Activated CD4-positive, alpha-beta memory T cell treated with anti-CD3 and anti-CD28 coated beads, Interleukin-2, amount 10 ng/mL, durations not matched to agents 7 days and 5 days (primary cell): ENCODE measurements around the gene CXADR. TPM values are rescaled to one million over a fixed set of nuclear protein-coding genes. Genes with fewer than 3 reads are reported as not detected.

Experiments used
- CTCF ChIA-PET: fragments of 350-600 bp; sonication (Branson Sonifier 250); formaldehyde crosslinking; loops from one replicate; lab custom pipeline; 2021; ENCODE audit warnings: antibody characterized with exemption, inconsistent platforms; lab: Charles Lee
- POLR2A ChIA-PET: fragments of 350-600 bp; sonication (Branson Sonifier 250); formaldehyde crosslinking; loops from one replicate; lab custom pipeline; 2021; ENCODE audit warnings: antibody characterized with exemption; lab: Charles Lee
- DNase-seq: peaks from one replicate; pipeline ENCODE4 v3.0.0-alpha.2; 2020
- H3K27ac Mint-ChIP-seq: one replicate; pipeline ENCODE4 v1.8.0; 2021; ENCODE audit warnings: mild to moderate bottlenecking, mixed read lengths
- H3K27me3 Mint-ChIP-seq: one replicate; pipeline ENCODE4 v1.8.0; 2021; ENCODE audit warnings: mixed read lengths
- H3K36me3 Mint-ChIP-seq: one replicate; pipeline ENCODE4 v1.8.0; 2021; ENCODE audit warnings: low read depth, mixed read lengths
- H3K4me1 Mint-ChIP-seq: one replicate; pipeline ENCODE4 v1.8.0; 2021; ENCODE audit warnings: mixed read lengths
- H3K4me3 Mint-ChIP-seq: one replicate; pipeline ENCODE4 v1.8.0; 2021; ENCODE audit warnings: mild to moderate bottlenecking, mixed read lengths
- H3K9me3 Mint-ChIP-seq: one replicate; pipeline ENCODE4 v1.8.0; 2021; ENCODE audit warnings: mixed read lengths
- total RNA-seq, 2 experiments: library from RNA; stranded (reverse); gene quantifications; one replicate each; pipeline ENCODE4 v1.2.3, GENCODE V29; 2021

CXADR gene
- total RNA-seq, 2 experiments from 2014 or later: 0.55 to 0.65 TPM

DNA sequence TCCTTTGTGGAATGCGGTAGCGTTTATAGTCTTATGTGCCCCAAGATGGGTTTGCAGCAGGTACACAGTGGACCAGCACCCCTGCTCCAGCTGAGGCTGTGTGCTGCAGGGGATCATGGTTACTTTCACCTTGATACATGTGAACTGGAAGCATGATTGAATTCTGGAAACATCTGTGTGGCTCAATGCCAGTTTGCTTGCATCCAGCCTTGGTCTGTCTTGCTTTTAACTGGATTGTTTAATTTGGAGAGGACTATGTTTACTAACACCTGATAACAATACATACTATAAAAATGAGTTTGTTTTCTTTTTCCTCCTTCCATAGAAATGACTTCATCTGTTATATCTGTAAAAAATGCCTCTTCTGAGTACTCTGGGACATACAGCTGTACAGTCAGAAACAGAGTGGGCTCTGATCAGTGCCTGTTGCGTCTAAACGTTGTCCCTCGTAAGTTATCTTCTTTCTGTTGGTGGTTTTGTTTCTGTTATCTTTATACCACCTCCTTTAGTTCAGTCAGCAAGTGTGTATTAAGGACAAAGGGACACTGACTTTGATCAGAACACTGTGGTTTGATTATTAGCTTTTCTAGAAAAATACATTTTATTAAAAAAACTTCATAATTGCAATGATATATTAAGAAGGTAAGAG lies 47.7 kb downstream of the CXADR start:
- H3K4me1 Mint-ChIP-seq: no peaks in the 10 kb centered on the region
- no peak overlapping the region for H3K27ac Mint-ChIP-seq
- H3K27me3 Mint-ChIP-seq: no peaks in the 10 kb centered on the region
- H3K36me3 Mint-ChIP-seq: no peaks in the 10 kb centered on the region
- ChIA-PET CTCF (no interaction called here), POLR2A (no interaction called here)
- H3K4me3 Mint-ChIP-seq: no peak overlapping the region
- DNase-seq: no peak
- no peaks in the 10 kb centered on the region for H3K9me3 Mint-ChIP-seq

DNA sequence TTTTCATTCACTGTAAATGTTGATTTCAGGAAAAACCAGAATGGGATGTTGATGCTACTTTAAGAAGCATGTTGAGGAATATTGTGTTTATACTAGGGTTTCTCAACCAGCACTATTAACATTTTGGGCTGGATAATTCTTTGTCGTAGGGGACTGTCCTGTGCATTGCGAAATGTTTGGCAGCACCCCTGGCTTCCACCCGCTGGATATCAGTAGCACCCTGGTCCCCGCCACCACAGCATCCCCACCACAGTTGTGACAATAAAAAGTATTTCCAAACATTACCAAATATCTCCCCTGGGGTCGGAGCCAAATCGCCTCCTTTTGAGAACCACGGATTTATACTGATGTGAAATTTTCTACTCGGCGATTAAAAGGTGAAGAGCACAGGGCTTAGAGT lies 57.9 kb downstream of the CXADR start:
- POLR2A ChIA-PET: no interaction called here
- Mint-ChIP-seq H3K36me3 (no peaks in the 10 kb centered on the region), H3K27ac (no peak overlapping the region), H3K9me3 (no peaks in the 10 kb centered on the region), H3K4me1 (no peaks in the 10 kb centered on the region), H3K4me3 (no peak overlapping the region), H3K27me3 (peaks cover 5% of the 10 kb centered on the region)
- CTCF ChIA-PET: interaction anchor here (1.0 to 2.2 kb wide), 2 partner anchors 15 to 184 kb away, joined by 3 to 6 read pairs; no protein-coding TSS in a partner anchor
- DNase-seq: no peak

DNA sequence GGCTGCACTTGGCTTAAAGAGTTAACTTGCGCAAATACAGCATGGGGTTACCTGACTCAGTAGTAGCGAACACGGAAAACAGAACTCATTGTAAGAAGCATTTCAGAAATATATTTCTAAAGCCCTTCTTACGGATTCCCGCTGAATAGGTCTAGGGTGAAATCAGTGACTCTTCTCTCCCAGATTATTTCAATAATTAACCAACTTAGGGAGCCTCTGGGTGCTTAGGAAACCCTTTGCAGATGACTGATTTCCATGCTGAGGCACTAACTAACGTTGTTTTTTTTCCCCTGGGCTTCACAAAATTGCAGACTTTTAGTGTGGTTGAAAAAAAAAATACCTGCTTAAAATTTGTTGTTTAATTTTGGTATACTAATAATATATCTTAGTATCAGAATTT lies 59.6 kb downstream of the CXADR start:
- CTCF ChIA-PET: no interaction called here
- H3K27ac Mint-ChIP-seq: no peak overlapping the region
- H3K36me3 Mint-ChIP-seq: no peaks in the 10 kb centered on the region
- POLR2A ChIA-PET: no interaction called here
- no peaks in the 10 kb centered on the region for H3K4me1 Mint-ChIP-seq
- no peak for DNase-seq
- no peak overlapping the region for H3K4me3 Mint-ChIP-seq
- H3K27me3 Mint-ChIP-seq: peaks cover 5% of the 10 kb centered on the region
- H3K9me3 Mint-ChIP-seq: no peaks in the 10 kb centered on the region

DNA sequence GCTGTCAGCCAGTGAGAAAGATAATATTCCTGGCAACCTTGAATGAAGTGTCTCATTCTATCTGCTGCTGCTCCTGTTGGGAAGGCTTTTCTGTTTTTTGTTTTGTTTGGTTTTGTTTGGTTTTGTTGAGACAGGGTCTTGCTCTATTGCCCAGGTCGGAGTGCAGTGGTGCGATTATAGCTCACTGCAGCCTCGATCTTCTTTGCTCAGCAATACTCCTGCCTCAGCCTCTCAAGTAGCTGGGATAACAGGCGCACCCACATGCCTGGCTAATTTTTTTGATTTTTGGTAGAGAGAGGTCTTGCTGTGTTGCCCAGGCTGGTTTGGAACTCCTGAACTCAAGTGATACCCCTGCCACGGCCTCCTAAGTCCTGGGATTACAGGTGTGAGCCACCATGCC lies 62.2 kb downstream of the CXADR start:
- ChIA-PET POLR2A (no interaction called here), CTCF (no interaction called here)
- Mint-ChIP-seq H3K4me1 (no peaks in the 10 kb centered on the region), H3K27ac (no peak overlapping the region), H3K4me3 (no peak overlapping the region), H3K36me3 (no peaks in the 10 kb centered on the region), H3K9me3 (no peaks in the 10 kb centered on the region), H3K27me3 (peaks cover 5% of the 10 kb centered on the region)
- no peak for DNase-seq

DNA sequence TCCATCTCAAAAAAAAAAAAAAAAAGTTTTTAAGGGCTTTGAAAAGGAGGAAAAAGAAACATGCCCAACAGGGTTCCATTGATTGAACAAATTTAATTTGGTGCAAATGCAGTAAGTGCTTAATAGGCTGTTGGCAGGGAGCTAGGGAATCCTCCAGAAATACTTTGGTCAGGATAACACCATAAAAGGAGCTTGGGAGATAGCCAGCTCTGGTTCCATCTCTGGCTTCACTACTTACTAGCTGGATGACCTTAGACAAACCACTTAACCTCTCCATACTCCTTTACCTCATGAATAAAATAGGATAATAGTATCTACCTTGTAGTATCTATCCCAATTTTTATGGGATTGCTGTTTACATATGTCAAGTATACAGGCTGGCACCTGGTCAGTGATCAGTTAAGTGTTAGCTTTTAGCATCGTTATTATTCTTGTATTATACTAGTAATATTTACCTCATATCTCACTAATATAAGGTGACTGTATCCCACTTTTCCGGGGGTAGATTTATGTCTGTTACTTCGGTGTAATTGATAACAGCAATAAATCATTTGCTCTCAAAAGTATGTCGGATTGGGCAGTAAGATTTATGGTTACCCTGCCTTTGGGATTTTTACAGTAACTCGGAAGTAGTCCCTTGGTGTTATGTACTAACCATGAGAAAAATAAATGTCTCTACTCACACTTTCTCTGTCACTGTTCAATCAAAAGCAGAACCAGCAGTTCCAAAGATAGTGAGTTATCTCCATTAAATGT lies 63.4 kb downstream of the CXADR start:
- peaks cover 5% of the 10 kb centered on the region for H3K27me3 Mint-ChIP-seq
- H3K4me3 Mint-ChIP-seq: no peak overlapping the region
- no peaks in the 10 kb centered on the region for H3K4me1 Mint-ChIP-seq
- no peak overlapping the region for H3K27ac Mint-ChIP-seq
- DNase-seq: no peak
- H3K36me3 Mint-ChIP-seq: no peaks in the 10 kb centered on the region
- POLR2A ChIA-PET: no interaction called here
- CTCF ChIA-PET: interaction anchor here (0.7 kb wide), 1 partner anchor 122 kb away, joined by 3 read pairs; no protein-coding TSS in a partner anchor
- no peaks in the 10 kb centered on the region for H3K9me3 Mint-ChIP-seq

DNA sequence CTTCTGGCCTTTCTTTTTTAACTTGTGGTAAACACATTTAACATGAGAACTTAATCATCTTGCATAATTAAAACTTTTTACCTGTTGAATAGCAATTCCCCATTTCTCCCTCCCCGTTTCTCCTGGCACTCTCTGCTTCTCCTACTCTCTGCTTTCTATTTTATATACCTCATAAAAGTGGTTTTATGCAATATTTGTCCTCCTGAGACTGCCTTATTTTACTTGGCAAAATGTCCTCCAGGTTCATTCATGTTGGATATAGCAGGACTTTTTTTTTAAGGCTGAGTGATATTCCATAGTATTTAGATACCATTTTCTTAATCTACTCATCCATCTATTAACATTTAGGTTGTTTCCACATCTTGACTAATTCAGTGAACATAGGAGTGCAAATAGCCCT lies 64.9 kb downstream of the CXADR start:
- ChIA-PET POLR2A (no interaction called here), CTCF (no interaction called here)
- Mint-ChIP-seq H3K27me3 (peaks cover 5% of the 10 kb centered on the region), H3K9me3 (no peaks in the 10 kb centered on the region), H3K27ac (no peak overlapping the region), H3K4me3 (no peak overlapping the region), H3K36me3 (no peaks in the 10 kb centered on the region), H3K4me1 (no peaks in the 10 kb centered on the region)
- DNase-seq: no peak

DNA sequence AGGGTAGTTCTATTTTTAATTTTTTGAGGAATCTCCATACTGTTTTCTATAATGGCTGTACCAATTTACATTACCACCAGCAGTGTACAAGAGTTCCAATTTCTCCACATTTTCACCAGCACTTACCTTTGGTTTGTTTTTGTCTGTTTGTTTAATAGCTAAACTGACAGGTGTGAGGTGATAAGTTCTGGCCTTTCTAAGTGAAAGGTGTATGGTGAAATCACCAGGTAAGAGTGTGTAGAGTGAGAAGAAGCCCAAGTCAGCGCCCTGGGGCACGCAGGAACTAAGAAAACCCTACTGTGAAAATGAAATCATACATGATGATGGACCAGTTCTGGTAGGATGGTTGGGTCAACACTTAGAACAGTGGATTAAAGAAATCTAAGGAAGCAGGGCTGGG lies 65.3 kb downstream of the CXADR start:
- H3K27ac Mint-ChIP-seq: no peak overlapping the region
- no peak for DNase-seq
- no peak overlapping the region for H3K4me3 Mint-ChIP-seq
- H3K9me3 Mint-ChIP-seq: no peaks in the 10 kb centered on the region
- peaks cover 5% of the 10 kb centered on the region for H3K27me3 Mint-ChIP-seq
- H3K36me3 Mint-ChIP-seq: no peaks in the 10 kb centered on the region
- POLR2A ChIA-PET: no interaction called here
- CTCF ChIA-PET: no interaction called here
- H3K4me1 Mint-ChIP-seq: no peaks in the 10 kb centered on the region

DNA sequence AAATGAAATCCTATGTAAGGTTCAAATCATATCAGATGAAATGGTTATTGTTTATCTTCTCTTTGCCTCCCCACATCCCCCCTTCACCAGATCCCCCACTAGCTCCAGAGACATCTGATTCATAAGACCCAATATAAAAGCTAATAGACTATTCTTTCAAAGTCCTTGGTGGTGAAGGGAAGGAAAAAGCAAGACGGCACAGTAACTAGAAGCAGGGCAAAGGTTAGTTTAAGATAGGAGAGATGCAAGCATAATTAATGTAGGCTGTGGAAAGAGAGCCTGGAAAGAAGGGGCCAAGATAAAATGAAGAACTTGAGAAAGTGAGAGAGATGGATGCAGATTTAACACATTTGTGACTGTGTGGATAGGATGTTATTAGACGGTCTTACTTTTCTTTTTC lies 66.0 kb downstream of the CXADR start:
- Mint-ChIP-seq H3K27ac (no peak overlapping the region), H3K4me3 (no peak overlapping the region), H3K4me1 (no peaks in the 10 kb centered on the region), H3K27me3 (peaks cover 5% of the 10 kb centered on the region), H3K36me3 (no peaks in the 10 kb centered on the region), H3K9me3 (no peaks in the 10 kb centered on the region)
- POLR2A ChIA-PET: no interaction called here
- CTCF ChIA-PET: no interaction called here
- DNase-seq: no peak

DNA sequence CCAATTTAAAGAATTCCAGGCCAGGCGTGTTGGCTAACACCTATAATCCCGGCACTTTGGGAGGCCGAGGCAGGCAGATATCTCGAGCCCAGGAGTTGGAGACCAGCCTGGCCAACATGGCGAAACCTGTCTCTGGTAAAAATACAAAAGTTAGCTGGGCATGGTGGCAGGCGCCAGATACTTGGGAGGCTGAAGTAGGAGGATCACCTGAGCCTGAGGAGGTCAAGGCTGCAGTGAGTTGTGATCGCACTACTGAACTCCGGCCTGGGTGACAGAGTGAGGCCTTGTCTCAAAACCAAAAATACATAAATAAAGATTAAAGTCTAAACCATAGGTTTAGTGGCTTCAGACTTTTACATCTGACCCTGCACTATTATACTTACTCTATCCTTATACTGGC lies 67.5 kb downstream of the CXADR start:
- Mint-ChIP-seq H3K4me3 (no peak overlapping the region), H3K27ac (no peak overlapping the region), H3K9me3 (no peaks in the 10 kb centered on the region), H3K36me3 (no peaks in the 10 kb centered on the region), H3K4me1 (no peaks in the 10 kb centered on the region), H3K27me3 (no peaks in the 10 kb centered on the region)
- ChIA-PET POLR2A (no interaction called here), CTCF (no interaction called here)
- DNase-seq: no peak

DNA sequence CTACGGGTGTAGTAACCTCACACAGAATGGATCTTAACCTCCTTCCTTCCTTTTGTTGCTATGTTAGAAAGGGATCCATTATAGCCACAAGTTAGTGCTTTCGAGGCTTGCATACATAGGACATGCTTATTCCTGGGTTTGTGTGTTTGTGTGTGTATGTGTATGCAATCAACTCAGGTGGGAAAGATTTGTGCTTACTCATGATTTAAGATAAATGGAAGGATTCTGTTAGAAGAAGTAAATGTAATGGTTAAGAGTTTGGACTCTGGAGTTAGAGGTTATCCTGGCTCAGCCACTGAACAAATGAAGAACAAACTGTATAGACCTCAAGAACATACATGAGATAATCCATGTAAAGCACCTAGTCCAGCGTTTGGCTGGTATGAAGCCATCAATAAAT lies 71.1 kb downstream of the CXADR start:
- DNase-seq: no peak
- H3K27me3 Mint-ChIP-seq: no peaks in the 10 kb centered on the region
- no peaks in the 10 kb centered on the region for H3K36me3 Mint-ChIP-seq
- no peak overlapping the region for H3K27ac Mint-ChIP-seq
- no peaks in the 10 kb centered on the region for H3K4me1 Mint-ChIP-seq
- H3K4me3 Mint-ChIP-seq: no peak overlapping the region
- no peaks in the 10 kb centered on the region for H3K9me3 Mint-ChIP-seq
- POLR2A ChIA-PET: interaction anchor here (0.6 kb wide), 1 partner anchor 54 kb away, joined by 3 read pairs; no protein-coding TSS in a partner anchor
- CTCF ChIA-PET: interaction anchor here (2.2 kb wide), 1 partner anchor 26 kb away, joined by 4 read pairs; no protein-coding TSS in a partner anchor

DNA sequence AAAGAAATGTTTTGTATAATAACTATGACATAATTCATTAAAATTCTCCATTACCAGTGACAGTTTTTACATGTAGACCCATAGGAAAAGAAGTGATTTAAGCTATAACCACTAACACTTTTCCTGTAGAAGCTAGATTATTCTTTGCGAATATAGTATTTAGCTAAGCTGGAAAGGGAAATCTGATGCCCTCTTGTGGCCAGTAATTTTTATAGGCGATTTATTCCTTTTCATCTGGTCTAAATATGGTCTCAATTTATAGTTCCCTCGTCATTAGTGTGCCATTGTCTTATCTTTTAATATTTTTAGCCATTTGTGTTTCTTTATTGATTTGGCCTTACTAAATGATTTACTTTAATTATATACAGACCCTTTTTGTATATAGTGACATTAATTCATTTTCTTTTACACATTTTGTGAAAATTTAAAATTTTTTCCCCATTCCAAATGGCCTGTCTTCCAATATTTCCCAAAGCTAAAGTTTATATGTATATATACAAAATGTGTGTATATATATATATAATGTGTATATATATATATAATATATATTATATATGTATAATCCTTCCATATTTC lies 73.1 kb downstream of the CXADR start:
- Mint-ChIP-seq H3K4me1 (no peaks in the 10 kb centered on the region), H3K27ac (no peak overlapping the region), H3K36me3 (peaks cover 6% of the 10 kb centered on the region), H3K9me3 (no peaks in the 10 kb centered on the region), H3K4me3 (no peak overlapping the region), H3K27me3 (no peaks in the 10 kb centered on the region)
- CTCF ChIA-PET: interaction anchor here (0.6 to 2.4 kb wide), 13 partner anchors 9 to 215 kb away, joined by 3 to 62 read pairs (median 4); no protein-coding TSS in a partner anchor
- no peak for DNase-seq
- POLR2A ChIA-PET: interaction anchor here (0.9 kb wide), 2 partner anchors 9 to 198 kb away, joined by 3 read pairs; no protein-coding TSS in a partner anchor

DNA sequence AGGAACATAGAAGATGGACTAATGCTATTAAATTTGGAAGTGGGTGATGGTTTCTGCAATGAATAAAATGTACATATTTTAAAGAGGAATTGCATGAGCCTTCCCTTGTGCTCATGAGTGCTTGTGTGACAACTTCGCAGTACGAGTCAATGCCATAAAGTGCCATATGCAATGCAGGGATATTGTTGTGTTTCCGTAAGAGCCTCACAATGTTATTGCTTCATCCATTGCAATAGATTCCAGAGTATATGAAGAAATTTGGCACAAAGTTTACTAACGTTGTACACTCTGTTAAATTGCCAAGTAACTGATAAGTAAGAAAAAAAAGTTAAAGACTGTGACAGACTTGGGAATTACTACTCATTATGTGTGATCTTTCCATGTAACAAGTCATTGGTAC lies 77.6 kb downstream of the CXADR start:
- H3K4me3 Mint-ChIP-seq: no peak overlapping the region
- H3K27ac Mint-ChIP-seq: no peak overlapping the region
- H3K27me3 Mint-ChIP-seq: no peaks in the 10 kb centered on the region
- H3K9me3 Mint-ChIP-seq: no peaks in the 10 kb centered on the region
- H3K36me3 Mint-ChIP-seq: peaks cover 36% of the 10 kb centered on the region
- no peak for DNase-seq
- CTCF ChIA-PET: interaction anchor here (1.0 kb wide), 1 partner anchor 203 kb away, joined by 3 read pairs; no protein-coding TSS in a partner anchor
- peaks cover 5% of the 10 kb centered on the region for H3K4me1 Mint-ChIP-seq
- POLR2A ChIA-PET: interaction anchor here (1.4 kb wide), 1 partner anchor 21 kb away, joined by 6 read pairs; no protein-coding TSS in a partner anchor

DNA sequence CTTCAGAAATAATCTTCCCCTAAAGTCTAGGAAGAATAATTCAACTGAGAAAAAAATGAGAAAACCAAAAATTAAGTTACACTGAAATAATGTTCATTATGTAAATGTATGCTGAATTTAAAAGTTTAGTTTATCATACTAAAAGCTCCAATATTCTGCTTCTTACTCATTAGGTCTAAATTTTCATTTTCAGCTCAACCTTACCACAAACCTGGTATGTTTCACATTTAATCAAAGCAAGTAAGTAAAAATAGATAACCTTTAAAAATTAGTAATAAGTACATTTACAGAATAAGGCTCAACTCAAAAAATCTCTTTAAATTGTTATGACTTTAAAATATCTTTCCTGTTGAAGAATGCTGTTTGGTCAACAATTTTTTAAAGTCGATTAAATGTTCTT lies 84.8 kb downstream of the CXADR start:
- H3K27ac Mint-ChIP-seq: no peak overlapping the region
- peaks cover 61% of the 10 kb centered on the region for H3K36me3 Mint-ChIP-seq

More for the DNA sequence above, 84.8 kb downstream of the CXADR start:
- H3K4me1 Mint-ChIP-seq: peaks cover 21% of the 10 kb centered on the region
- H3K9me3 Mint-ChIP-seq: no peaks in the 10 kb centered on the region
- POLR2A ChIA-PET: interaction anchor here (1.1 kb wide), 2 partner anchors 14 to 16 kb away, joined by 3 to 4 read pairs; no protein-coding TSS in a partner anchor
- H3K4me3 Mint-ChIP-seq: no peak overlapping the region
- CTCF ChIA-PET: interaction anchor here (2.1 kb wide), 1 partner anchor 12 kb away, joined by 8 read pairs; no protein-coding TSS in a partner anchor
- no peaks in the 10 kb centered on the region for H3K27me3 Mint-ChIP-seq
- no peak for DNase-seq
